H1 (cell line): ENCODE results near the gene BRAT1. TPM values are rescaled to one million over a fixed set of nuclear protein-coding genes. Genes with fewer than 3 reads are reported as not detected.

Experiments
- BCL11A ChIP-seq, 2 experiments: IDR thresholded peaks; one replicate each; pipeline ENCODE4 v1.6.1; 2011; ENCODE audit warnings: low read depth in 2 of 2, low read length in 2 of 2, mild to moderate bottlenecking in 2 of 2
- E2F6 ChIP-seq: IDR thresholded peaks from 2 replicates; pipeline ENCODE4 v1.6.1; 2012; ENCODE audit warnings: inconsistent platforms
- EGR1 ChIP-seq: IDR thresholded peaks from 2 replicates; pipeline ENCODE4 v1.6.1; 2011; ENCODE audit warnings: low read depth, low read length, borderline replicate concordance
- FOSL1 ChIP-seq: IDR thresholded peaks from 2 replicates; pipeline ENCODE4 v1.6.1; 2011; ENCODE audit warnings: mild to moderate bottlenecking, low read depth, low read length, moderate library complexity; ENCODE audit not compliant: insufficient read depth
- HDAC6 ChIP-seq: IDR thresholded peaks from one replicate; pipeline ENCODE4 v1.7.1; 2012; ENCODE audit warnings: low read depth, mild to moderate bottlenecking, inconsistent platforms, low read length, moderate library complexity
- JUN ChIP-seq: IDR thresholded peaks from 2 replicates; pipeline ENCODE4 v1.6.1; 2011; ENCODE audit warnings: low read depth, mild to moderate bottlenecking, improper control_type of control experiment, low read length
- RBBP5 ChIP-seq: IDR thresholded peaks from 2 replicates; pipeline ENCODE4 v1.7.1; 2012; ENCODE audit warnings: low read depth, mild to moderate bottlenecking, inconsistent platforms, low read length, moderate library complexity, borderline replicate concordance
- SRF ChIP-seq: IDR thresholded peaks from 2 replicates; pipeline ENCODE4 v1.6.1; 2011; ENCODE audit warnings: mild to moderate bottlenecking, low read depth, low read length, moderate library complexity
- YY1 ChIP-seq: IDR thresholded peaks from 2 replicates; pipeline ENCODE4 v1.6.1; 2011; ENCODE audit warnings: low read depth, mild to moderate bottlenecking, low read length
- polyA plus RNA-seq, 7 experiments: library from polyadenylated mRNA; depleted of rRNA in 3 of 7; stranded (reverse) in 5 of 7; unstranded in 2 of 7; fragments of >200 nt in 5 of 7; fragments of 200-250 nt in 2 of 7; gene quantifications; 1 replicate in 5 of 7; 2 replicates in 1 of 7; 4 replicates in 1 of 7; pipeline versions ENCODE4 v1.2.1 to v1.2.3, GENCODE V29; 2011 to 2013; ENCODE audit warnings: missing spikeins in 2 of 7, mixed read lengths in 2 of 7
- total RNA-seq: library from RNA; stranded (reverse); fragmentation: NEBNext Ultra II Directional; extraction: Animal tissue kit (Norgen Biotek cat#: 25700); gene quantifications from 2 replicates; pipeline ENCODE4 v1.2.1, GENCODE V29; 2021
- TF ChIP-seq, protein P1 (sequence below): fragments of 300-600 bp; sonication (generic); IDR thresholded peaks from 2 replicates; pipeline ENCODE4 v1.7.1; 2012; ENCODE audit warnings: low read length, moderate library complexity, mild to moderate bottlenecking, inconsistent platforms; ENCODE audit not compliant: insufficient replicate concordance

The BRAT1 gene
- total and polyA plus RNA-seq, 2 of the 8 experiments (the other 6 are each of a cell fraction or from before 2014, with no cell fraction given) = 36.8 to 42.3 TPM

- TF ChIP-seq, protein P1, sequence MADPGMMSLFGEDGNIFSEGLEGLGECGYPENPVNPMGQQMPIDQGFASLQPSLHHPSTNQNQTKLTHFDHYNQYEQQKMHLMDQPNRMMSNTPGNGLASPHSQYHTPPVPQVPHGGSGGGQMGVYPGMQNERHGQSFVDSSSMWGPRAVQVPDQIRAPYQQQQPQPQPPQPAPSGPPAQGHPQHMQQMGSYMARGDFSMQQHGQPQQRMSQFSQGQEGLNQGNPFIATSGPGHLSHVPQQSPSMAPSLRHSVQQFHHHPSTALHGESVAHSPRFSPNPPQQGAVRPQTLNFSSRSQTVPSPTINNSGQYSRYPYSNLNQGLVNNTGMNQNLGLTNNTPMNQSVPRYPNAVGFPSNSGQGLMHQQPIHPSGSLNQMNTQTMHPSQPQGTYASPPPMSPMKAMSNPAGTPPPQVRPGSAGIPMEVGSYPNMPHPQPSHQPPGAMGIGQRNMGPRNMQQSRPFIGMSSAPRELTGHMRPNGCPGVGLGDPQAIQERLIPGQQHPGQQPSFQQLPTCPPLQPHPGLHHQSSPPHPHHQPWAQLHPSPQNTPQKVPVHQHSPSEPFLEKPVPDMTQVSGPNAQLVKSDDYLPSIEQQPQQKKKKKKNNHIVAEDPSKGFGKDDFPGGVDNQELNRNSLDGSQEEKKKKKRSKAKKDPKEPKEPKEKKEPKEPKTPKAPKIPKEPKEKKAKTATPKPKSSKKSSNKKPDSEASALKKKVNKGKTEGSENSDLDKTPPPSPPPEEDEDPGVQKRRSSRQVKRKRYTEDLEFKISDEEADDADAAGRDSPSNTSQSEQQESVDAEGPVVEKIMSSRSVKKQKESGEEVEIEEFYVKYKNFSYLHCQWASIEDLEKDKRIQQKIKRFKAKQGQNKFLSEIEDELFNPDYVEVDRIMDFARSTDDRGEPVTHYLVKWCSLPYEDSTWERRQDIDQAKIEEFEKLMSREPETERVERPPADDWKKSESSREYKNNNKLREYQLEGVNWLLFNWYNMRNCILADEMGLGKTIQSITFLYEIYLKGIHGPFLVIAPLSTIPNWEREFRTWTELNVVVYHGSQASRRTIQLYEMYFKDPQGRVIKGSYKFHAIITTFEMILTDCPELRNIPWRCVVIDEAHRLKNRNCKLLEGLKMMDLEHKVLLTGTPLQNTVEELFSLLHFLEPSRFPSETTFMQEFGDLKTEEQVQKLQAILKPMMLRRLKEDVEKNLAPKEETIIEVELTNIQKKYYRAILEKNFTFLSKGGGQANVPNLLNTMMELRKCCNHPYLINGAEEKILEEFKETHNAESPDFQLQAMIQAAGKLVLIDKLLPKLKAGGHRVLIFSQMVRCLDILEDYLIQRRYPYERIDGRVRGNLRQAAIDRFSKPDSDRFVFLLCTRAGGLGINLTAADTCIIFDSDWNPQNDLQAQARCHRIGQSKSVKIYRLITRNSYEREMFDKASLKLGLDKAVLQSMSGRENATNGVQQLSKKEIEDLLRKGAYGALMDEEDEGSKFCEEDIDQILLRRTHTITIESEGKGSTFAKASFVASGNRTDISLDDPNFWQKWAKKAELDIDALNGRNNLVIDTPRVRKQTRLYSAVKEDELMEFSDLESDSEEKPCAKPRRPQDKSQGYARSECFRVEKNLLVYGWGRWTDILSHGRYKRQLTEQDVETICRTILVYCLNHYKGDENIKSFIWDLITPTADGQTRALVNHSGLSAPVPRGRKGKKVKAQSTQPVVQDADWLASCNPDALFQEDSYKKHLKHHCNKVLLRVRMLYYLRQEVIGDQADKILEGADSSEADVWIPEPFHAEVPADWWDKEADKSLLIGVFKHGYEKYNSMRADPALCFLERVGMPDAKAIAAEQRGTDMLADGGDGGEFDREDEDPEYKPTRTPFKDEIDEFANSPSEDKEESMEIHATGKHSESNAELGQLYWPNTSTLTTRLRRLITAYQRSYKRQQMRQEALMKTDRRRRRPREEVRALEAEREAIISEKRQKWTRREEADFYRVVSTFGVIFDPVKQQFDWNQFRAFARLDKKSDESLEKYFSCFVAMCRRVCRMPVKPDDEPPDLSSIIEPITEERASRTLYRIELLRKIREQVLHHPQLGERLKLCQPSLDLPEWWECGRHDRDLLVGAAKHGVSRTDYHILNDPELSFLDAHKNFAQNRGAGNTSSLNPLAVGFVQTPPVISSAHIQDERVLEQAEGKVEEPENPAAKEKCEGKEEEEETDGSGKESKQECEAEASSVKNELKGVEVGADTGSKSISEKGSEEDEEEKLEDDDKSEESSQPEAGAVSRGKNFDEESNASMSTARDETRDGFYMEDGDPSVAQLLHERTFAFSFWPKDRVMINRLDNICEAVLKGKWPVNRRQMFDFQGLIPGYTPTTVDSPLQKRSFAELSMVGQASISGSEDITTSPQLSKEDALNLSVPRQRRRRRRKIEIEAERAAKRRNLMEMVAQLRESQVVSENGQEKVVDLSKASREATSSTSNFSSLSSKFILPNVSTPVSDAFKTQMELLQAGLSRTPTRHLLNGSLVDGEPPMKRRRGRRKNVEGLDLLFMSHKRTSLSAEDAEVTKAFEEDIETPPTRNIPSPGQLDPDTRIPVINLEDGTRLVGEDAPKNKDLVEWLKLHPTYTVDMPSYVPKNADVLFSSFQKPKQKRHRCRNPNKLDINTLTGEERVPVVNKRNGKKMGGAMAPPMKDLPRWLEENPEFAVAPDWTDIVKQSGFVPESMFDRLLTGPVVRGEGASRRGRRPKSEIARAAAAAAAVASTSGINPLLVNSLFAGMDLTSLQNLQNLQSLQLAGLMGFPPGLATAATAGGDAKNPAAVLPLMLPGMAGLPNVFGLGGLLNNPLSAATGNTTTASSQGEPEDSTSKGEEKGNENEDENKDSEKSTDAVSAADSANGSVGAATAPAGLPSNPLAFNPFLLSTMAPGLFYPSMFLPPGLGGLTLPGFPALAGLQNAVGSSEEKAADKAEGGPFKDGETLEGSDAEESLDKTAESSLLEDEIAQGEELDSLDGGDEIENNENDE = no peak
- TF ChIP-seq YY1 (no peak), E2F6 (no peak), SRF (no peak), JUN (no peak), HDAC6 (no peak), RBBP5 (no peak), EGR1 (no peak), FOSL1 (no peak), BCL11A (IDR thresholded peaks at IDR 0.05; ENCODE audit: low read depth in 2 of 2, low read length in 2 of 2) (no peak)
These were observed 9.4 kb downstream of the BRAT1 start (continued) for GRCh38 chr7:2545746-2546425.
